GM19351 (cell line): Measurements from ENCODE around the gene HPCAL4.

Experiments used
- ATAC-seq: cut with Tn5 transposase; IDR thresholded peaks from one replicate; pipeline ENCODE4 v1.9.1; 2021; ENCODE audit warnings: mild to moderate bottlenecking, moderate library complexity; ENCODE audit not compliant: unreplicated experiment

The HPCAL4 gene

DNA sequence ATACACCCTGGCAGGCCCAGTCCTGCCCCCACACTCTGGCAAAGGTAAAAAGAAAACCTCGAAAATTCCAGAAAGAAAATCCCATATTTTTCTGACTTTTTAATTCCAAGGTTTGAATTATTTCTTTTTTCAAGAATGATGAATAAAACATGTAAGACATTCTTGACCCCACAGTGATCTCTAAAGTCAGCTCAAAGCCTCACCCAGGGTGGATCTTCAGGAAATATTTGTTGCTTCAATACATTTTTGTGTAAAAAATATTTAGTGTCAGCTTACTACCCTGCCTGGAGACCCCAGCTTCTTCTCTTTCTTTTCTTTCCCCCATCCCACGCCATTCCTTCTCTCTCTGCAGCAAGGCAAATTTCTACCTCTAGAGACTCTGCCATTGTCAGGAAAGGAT is 12.3 kb downstream of the HPCAL4 start:
- ATAC-seq, result no peak

DNA sequence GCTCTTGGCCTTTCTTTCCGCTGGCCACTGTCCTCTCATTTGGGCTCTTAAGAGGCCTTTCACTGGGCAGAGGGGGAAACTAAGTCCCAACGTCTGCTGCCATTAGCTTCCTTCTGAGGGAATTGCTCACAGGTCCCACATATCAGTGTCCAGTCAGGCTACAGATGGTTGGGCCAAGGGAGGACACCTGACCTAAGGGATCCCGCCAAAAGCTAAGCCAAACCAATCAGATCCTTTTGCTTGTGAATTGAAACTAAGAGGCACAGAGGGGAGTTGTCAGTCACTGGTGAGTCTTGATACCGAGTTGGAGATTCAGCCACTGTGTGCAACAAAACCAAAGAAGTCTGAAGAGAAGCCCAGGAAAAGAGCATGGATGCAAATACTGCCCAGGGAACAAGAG is 13.6 kb downstream of the HPCAL4 start:
- no peak for ATAC-seq

DNA sequence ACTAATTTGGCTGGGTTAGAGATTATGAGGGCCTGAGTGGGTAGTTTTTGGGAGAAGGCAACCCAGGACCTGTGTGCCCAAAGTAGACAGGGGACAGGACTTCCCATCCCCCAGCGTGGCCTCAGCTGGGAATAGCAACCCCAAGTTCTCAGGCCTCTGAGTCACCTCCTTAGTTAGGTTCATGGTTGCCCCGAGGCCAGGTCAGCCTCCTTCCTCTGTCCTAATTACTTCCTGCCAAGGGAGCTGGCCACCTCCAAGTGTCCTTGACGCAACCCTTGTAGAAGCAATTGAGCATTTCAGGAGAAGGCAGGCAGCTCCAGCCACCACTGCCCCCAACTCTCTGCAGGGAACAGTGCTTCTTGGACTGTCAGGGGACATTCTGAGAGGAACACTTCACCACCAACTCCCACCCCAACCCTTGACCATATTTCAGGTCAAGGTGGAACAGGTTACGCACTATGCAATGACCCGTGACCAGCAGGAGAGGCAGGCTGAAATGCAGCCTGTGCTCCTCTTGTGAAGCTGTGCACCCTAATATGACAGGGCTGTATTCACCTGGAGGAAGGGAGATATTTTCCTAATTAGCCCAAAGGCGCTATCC is 14.2 kb downstream of the HPCAL4 start:
- ATAC-seq, result no peak

DNA sequence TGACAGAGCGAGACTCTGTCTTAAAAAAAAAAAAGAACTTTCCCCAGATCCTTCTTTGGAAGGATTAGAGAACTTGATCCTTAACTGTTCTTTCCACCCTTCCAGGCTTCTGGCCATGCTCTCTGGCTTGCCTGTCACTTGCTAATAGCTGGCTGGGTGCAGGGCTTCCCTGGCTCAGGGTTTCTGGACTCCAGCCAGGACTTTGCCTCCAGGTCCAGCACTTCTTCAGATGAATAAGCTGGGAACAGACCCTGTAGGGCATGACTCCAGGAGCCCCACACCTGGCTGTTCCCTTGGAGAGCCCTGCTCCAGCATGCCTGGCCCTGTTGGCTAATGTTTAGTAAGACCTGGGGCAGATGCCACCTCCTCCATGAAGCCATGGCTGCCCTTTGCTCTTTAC is 16.0 kb downstream of the HPCAL4 start:
- ATAC-seq, result no peak

DNA sequence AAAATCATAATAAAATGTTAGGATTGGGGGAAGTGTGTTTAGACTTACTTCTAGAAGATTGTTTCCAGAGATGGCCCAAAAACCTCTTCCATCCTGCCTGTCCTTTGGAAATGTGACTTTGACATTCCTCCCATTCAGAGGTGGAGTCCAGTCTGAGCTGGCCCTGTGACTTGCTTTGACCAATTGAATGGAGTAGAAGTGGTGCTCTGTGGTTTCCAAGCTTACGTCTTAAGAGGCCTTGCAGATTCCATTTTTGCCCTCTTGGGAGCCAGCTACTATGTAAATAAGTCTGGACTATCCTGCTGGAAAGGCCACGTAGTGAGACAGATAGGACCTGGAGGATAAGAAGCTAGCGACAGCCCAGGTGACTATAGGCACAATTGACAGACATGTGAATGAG is 18.0 kb downstream of the HPCAL4 start:
- ATAC-seq, result no peak

DNA sequence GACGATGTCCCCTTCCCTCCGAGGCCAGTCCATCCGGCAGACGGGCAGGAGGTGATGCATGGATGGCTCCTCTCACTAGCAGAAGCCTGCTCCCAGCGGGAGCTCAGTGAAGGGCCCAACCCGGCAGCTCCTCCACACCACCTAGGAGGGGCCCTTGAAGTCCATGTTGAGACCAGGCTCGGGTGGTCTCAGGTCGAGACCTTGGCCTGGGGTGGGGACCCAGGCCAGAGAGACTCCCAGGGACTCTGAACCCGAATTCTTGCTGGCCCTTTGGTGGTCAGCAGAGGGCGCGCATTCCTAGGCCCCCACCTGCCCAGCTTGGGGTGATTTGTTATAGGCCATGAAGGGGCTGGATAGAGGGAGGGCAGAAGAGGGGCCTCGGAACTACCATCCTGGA is 18.7 kb downstream of the HPCAL4 start:
- no peak for ATAC-seq

DNA sequence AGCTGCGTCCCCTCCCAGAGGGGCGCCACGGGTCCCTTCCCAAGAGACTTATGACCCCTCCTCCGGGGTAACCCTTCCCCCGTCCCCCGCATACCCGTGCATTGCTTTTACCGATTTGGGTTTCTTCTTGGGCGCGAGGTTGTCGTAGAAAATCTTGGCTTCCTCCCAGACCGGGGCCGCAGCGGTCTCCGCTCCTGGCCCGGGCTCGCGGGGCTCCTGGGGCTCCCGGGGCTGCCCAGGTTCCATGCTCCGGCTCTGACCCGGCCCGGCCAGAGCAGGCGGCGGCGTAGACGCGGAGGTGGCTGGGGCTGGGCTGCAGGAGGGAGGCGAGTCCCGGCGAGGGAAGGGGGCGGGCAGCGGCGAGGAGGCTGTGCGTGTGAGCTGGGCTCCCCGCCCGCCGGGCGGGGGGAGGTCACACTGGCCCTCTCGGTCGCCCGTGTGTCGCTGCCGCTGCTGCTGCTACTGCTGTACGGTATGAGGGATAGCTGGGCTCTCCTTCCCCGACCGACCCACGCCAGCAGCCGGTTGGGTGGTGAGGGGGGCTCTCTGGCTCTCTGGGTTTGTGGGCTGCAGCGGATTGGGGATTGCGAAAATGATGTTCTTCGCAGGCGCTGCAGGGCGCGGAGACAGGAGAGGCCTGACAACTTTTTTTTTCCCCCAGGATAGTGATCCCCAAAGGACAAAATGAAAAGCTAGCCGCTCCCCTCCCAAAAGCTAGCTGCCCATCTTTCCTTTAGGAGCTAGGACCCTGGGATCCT is 19.3 kb downstream of the HPCAL4 start, which contains the start of gene NT5C1A:
Gene NT5C1A, minus strand, starts transcription at position 315 of the 758 bp plus-strand sequence. Its CDS starts 69 bp downstream, at position 246.
- no peak for ATAC-seq

DNA sequence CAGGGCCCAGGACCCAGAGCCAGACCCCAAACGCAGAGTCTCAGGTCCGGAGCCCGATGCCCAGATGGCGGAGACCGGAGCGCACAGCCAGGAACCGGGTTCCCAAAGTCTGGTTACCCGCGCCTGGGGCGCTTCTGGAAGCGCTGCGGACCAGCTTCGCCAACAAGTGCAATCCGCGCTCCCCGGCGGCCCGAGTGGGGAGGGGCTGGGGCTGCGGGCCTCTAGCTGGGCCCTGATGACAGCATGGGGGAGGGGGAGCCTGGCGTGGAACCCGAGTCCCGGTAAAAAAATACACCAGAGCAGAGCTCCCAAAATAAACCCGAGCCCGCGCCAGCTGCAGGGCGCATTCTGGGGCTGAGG is 19.8 kb downstream of the HPCAL4 start:
- ATAC-seq, result no peak

DNA sequence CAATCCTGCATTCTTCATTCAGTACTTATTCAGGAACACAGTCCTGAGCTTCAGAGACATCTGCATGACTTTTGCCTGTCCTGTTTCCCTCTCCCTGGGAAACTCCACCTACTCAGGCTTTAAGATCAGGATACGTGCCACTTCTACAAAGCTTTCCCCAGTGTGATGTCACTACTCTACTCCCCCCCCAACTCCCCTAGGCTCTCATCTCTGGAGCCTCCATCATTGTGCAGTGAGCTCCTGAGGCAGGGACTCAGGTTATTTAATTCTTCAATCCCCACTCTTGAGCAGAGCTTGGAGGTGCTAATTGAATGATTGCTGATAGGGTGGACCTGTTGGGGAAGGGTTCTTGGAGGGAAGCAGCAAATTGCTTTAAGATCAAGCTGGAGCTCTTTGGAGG is 20.5 kb downstream of the HPCAL4 start:
- no peak for ATAC-seq

DNA sequence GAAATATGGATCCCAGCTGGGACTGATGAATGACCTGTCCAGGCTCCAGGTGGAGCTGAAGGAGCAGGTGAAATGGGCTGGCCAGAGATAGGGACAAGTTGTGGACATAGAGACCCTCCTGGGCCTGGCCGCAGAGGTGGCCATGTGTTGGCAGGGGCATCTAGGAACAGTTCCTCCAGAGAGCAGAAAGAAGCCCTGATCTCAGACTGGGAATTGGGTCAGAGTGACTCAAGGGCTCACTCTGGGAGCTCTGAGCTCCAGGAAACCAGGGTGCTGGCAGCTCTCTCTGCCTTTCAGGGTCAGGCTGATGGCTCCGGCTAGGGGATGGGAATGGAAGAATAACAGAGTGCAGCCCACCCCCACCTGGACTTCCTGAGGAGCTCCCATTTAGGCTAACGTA is 22.3 kb downstream of the HPCAL4 start:
- no peak for ATAC-seq

DNA sequence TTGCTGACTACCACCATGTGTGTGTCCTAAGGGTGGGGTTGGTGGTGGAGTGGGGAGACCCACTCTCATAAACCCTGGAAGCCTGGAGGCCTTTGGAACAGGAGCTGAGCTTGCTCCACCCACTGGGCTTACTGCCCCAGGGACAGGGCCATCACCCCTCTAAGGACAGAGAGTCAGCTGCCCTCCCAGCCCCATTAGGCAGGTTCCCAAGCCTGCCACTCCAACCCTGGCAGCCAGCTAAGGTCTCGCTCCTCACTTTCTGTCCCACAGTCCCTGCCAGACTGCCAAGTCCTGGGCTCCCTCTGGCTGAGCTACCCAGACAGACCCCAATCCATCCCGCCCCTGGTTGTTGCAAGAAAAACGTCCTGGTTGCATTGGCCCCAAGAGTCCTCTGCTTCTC is 23.1 kb downstream of the HPCAL4 start:
- no peak for ATAC-seq

DNA sequence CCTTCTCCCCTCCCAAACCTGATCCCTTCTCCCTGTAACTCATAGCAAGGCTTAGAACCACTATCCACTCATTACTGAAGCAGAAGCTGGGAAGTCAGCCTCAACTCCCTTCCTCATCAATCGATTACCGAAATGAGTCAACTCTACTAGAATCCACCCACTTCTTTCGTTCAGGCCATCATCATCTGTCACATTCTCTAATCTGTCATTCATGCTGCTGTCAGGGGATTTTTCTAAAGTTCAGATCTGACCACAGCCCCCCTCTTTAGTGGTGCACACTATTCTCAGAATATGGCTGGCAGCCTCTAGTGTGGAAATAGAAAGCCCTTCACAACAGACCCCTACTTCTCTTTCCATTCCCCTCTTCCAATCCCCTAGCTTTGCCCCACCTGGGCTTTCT is 24.5 kb downstream of the HPCAL4 start:
- peak; percentile 90 for ATAC-seq

DNA sequence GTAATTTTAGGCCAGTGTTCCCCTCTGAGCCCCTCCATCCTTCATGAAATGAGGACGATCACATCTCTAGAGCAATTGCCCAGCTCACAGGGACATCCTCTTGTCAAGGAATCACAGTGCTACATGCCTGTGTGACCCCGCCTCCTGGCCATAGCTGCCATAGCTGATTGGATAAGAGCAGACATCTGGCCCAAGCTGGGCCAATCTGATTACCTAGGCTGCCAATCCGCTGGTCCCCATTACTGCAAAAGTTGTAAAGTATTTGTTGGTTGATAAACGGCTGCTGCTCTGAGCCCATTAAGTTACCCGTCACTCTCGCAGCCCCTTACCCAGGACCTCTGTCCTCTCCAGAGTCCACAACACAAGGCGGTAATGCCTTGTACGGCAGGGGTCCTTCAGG is 27.7 kb downstream of the HPCAL4 start:
- ATAC-seq, result no peak

DNA sequence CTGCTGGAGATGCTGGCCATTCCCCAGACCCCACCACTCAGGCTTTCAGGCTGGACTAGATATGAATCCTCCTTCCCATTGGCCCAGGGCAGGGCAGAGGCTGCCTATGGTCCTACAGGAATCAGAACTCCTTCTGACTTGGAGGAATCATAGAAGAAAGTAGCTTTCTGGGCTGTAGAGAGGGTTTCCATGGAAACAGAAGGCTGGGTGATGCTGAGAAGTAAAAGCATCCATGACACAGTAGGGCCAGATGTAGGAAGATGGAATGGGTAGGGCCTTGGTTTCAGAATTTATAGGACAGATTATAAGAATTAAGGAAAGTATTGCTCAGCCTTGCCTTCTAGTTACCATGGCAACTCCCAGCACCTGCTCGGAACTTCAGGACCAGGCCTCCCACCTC is 28.4 kb downstream of the HPCAL4 start:
- ATAC-seq, result no peak

DNA sequence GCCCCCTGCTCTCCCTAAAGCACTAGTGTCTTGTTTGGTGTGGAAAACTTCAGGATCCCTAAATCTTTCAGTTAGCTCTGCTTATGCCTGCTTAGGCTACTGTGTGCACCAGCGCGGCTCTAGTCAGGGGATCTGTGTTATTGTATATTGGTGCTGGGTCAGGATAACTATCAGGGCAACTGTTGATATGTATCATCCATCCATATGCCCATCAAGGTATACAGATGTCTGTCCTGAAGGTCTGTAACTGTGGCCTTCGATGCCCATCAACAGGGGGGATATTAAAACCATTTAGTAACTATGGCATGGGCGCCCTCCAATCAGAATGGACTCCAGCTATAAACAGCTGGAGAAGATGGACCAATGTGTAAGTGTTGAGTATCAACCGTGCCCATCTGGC is 31.7 kb downstream of the HPCAL4 start:
- no peak for ATAC-seq

DNA sequence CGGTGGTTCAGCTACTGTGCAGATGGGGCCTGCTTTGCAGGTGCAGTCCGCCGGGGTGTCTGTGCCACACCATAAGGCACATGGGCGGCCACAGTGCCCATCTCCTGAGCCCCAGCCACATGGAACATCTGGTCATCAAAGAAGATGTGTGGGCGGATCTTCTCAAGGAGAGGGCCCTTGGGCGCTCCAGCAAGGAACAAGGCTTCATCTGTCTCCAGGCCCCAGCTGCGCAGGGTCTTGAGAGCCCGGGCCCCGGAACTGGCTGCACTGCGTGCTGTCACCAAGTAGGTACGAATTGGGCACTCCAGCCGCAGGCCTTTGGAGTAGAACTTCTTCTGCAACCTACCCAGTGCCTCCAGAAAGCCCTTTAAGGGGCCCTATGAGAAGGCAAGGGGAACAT is 32.1 kb downstream of the HPCAL4 start:
- ATAC-seq, result no peak

DNA sequence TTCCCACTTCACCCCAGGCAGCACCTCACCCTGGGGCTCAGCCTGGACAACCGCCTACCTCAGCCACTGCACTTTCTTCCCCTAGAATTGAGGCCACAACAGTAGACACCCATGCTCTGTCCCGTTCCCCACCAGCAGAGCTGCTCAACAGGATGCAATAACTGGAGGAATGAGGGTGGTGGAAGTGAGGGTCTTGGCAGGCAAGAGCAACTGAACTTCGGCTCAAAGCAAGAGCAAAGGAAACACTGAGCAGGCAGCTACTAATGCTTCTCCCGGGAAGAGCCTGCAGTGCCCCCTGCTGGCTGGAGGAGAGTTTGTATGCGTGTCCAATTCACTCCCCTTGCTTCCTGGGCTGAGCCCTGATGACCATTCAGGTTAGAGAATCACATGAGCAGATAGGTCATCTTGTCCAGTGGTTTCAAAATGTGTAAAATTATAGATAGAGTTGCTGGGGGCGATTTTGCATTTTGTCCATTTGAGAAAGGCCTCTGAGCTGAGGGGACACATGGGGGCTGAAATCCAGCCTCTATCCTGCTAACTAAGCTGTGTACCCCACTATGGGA is 33.2 kb downstream of the HPCAL4 start:
- ATAC-seq, result no peak

DNA sequence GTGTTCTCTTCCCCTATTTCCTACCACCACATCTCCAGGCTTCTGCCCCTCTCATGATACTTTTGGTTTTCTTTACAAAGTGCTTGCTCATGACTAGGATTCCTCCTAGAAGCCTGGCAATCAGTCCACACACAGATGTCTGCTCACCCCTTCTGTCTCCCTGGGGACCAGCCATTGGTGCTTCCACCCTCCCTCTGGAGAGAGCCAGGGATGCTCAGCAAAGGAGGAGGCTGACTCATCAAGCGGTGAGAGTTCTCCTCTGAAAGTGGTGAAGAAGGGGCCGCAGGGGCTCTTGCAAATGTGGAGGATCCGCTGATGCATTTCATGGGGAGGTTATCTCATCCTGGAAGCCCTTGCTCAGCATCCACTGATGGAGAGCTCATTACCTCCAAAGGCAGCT is 33.8 kb downstream of the HPCAL4 start:
- no peak for ATAC-seq

DNA sequence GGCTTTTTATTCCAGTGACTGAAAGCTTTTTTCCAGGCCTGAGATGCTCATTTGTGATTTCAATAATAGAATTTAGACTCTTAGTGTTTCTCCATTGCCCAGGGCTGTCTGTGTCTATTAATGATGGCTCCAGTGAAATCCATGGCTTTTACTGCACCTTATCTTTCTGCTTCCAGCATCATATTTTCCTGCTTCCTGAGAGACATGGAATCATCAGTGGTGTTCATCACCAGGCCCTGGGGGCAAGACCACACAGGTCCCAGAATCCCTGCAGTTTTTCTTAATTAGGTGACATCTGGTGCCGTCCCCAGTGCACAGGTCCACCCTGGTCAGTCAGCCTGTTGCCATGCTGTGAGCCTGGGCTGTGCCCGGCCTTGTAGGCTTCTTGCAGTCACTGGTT is 34.8 kb downstream of the HPCAL4 start:
- ATAC-seq, result no peak

DNA sequence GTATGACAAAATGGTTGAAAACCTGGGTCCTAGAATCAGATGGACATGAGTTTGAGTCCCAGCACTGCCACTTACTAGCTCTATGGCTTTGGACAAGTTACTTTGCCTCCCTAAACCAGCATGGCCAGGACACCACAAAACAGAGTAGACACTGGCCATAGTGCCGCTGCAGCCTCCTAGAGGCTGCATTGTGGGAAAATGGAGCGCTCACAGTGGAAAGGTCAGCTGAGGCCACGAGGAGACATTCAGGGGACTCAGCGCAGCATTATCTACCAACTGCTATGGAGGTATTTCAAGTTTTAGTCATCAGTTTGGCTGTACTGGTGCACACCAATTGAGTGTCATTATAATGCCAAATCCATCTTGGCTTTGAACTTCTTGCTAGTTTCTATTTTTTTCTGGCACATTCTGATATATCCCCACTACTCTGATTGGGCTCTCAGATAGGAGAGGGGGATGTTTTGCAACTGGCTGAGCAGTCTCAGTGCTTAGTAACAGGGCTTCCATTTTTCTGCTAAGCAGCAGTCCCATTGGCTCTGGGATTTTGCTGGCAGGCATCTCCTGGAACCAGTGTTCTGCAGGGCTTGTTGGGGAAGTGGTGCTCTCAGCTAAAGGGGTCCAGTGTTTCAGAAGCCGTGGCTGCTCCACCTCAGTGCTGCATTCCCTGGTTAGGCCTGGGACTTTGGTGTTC is 35.5 kb downstream of the HPCAL4 start:
- ATAC-seq, result no peak

DNA sequence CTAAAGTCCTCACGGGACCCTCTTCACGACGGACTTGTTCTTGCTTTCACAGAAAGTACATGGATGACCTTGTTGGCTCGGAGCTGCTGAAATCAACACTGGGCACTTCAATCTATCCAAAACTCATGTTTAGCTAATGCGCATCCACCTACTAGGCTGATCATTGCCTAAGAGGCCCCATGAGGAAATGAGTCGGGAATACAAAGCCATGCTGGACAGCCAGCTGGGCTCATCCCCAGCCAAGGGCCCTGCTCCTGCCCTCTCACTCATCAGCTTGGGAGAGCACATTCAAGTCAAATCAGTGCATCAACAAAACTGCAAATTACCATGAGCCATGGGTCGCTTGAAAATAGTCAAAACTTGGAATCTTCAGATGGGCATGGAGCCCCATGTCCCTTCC is 36.9 kb downstream of the HPCAL4 start:
- ATAC-seq, result no peak

DNA sequence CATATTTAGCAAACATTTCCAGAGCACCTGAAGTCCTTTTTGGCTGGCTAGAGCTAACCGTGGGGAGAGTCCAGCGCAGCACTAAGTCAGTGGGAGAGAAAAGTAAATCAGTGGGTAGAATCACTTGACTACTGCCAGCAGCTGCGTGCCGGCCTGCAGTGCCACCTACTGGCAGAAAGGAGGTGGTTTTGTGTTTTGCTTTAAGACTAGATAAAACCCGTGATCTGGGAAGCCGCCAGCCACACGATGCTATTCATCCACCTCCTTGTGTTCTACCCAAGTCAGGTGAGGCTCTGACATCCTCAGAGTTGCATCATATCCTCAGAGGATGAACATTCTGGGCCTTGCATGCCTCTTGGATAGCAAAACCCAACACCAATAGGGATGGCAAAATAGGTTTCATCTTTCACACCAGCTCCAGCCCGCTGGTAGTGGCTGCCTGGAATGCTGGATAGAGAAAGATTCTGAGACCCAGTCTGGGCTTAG is 37.6 kb downstream of the HPCAL4 start:
- no peak for ATAC-seq
